ENCODE measurements around the gene COPG2.
"Not testable (repeated sequence)": the region's sequence is repeated elsewhere in the genome, so short reads cannot be mapped to it uniquely, and the experiment has no call there.

Gene COPG2

DNA sequence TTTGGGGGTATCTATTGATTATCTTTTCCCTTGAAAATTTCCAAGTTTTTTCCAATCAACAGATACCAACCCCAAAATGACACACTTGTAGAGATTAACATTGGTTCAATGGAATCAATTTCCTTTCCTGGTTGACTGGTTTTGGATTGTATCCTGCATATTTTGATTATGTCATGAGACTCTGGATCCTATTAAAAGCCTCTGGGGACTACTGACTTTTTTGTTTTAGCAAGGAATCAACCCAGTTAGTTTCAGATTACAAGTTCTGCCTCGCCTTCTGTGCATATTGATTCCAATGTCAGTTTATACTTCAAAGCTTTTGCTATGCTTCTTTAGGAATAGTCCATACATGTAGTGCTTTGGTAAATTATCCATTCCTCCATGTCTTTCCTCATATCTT, 29.2 kb downstream of the COPG2 start:
- Mint-ChIP-seq H3K27ac (no peak overlapping the region), H3K4me3 (no peak overlapping the region), H3K27me3 (no peaks in the 10 kb centered on the region), H3K9me3 (peaks cover 13 to 16% of the 10 kb centered on the region in 2 donors), H3K4me1 (ENCODE audit: low read depth in 2 of 2) (no peaks in the 10 kb centered on the region), H3K36me3 (ENCODE audit: insufficient read depth) (no peaks in the 10 kb centered on the region)
- ATAC-seq (replicated peaks) (no peak), DNase-seq (no peak)

DNA sequence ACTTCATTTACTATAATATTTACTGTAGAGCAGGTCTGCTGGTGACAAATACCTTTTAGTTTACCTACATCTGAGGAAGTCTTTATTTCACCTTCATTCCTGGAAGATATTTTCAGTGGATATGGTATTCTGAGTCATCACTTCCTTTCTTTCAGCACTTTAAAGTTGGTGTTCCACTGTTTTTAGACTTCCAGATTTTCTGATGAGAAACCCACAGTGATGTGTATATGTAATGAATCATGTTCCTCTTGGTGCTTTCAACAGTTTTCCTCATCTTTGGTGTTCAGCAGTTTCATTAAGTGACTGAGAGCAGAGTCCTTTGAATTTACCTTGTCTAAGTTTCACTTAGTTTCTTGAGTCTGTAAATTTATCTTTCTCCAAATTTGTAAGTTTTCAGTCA, 36.4 kb downstream of the COPG2 start:
- no peak for ATAC-seq (replicated peaks)
- Mint-ChIP-seq H3K27me3 (no peaks in the 10 kb centered on the region), H3K4me3 (no peak overlapping the region), H3K36me3 (ENCODE audit: insufficient read depth) (no peaks in the 10 kb centered on the region), H3K9me3 (peaks cover 10 to 15% of the 10 kb centered on the region in 2 donors), H3K4me1 (ENCODE audit: low read depth in 2 of 2) (no peaks in the 10 kb centered on the region), H3K27ac (no peak overlapping the region)
- no peak for DNase-seq

DNA sequence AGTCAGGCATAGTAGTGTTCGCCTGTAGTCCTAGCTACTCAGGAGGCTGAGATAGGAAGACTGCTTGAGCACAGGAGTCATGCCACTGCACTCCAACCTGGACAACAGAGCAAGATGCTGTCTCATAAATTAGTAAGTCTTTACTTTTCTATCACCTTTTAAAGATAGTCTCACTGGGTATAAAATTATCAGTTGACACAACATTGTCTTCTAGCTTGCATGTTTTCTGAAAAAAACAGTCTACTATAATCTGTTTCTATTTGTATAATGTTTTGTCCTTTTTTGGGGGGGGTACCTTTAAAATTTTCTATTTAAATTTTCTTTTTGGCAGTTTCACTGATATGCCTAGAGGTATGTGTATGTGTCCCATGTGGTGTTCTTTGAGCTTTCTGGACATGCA, 39.6 kb downstream of the COPG2 start:
- peaks cover 3 to 11% of the 10 kb centered on the region in 2 donors for H3K9me3 Mint-ChIP-seq
- no peaks in the 10 kb centered on the region for H3K27me3 Mint-ChIP-seq
- ATAC-seq (replicated peaks): no peak
- H3K36me3 Mint-ChIP-seq (ENCODE audit: insufficient read depth): no peaks in the 10 kb centered on the region
- H3K27ac Mint-ChIP-seq: no peak overlapping the region
- no peak overlapping the region for H3K4me3 Mint-ChIP-seq
- H3K4me1 Mint-ChIP-seq (ENCODE audit: low read depth in 2 of 2): no peaks in the 10 kb centered on the region
- no peak for DNase-seq

DNA sequence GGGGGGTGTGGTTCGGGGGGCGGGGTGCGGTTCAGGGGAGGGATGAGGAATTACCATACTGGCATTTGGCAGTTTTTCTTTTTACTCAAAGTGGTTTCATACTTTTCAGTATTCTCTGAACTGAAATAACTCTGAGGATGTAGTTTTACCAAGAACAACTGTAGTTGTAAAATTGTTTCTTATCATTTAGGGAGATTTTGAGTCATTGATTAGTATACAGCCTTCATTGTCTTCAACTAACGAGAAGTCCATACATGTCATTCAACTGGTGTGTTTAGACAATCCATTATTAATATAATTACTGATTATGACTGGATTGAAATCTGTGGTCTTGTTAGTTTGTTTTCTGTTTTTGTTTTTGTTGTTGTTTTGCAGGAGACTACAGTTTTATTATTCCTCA, 40.8 kb downstream of the COPG2 start:
- Mint-ChIP-seq H3K4me3 (no peak overlapping the region), H3K27ac (no peak overlapping the region), H3K4me1 (ENCODE audit: low read depth in 2 of 2) (no peaks in the 10 kb centered on the region), H3K9me3 (peaks cover 3 to 11% of the 10 kb centered on the region in 2 donors), H3K36me3 (ENCODE audit: insufficient read depth) (no peaks in the 10 kb centered on the region), H3K27me3 (no peaks in the 10 kb centered on the region)
- no peak for ATAC-seq (replicated peaks)
- no peak for DNase-seq

DNA sequence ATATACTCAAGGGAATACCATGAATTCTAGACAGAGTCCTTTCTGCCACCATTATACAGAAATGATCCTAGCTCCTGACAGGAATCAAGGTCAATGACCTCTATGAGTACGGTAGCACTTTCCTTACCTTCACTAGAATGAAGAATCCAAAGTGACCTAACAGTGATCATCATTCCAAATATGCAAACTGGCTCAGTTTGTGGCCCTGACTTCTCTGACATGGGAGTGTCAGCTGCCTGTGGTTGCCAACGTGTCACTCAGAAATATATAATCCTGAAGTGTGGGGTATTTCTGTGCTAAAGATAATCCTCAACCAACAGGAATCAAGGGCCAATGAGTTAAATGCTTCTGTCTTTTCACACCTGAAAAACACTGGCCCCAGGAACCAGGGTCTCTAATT, 45.7 kb downstream of the COPG2 start:
- ATAC-seq (replicated peaks) (no peak), DNase-seq (no peak)
- Mint-ChIP-seq H3K36me3 (ENCODE audit: insufficient read depth) (no peaks in the 10 kb centered on the region), H3K4me3 (no peak overlapping the region), H3K9me3 (peaks cover 1 to 11% of the 10 kb centered on the region in 2 donors), H3K4me1 (ENCODE audit: low read depth in 2 of 2) (no peaks in the 10 kb centered on the region), H3K27ac (no peak overlapping the region), H3K27me3 (no peaks in the 10 kb centered on the region)

- no peaks in the 10 kb centered on the region for H3K27me3 Mint-ChIP-seq
- H3K4me1 Mint-ChIP-seq (ENCODE audit: low read depth in 2 of 2): no peaks in the 10 kb centered on the region
- H3K4me3 Mint-ChIP-seq: no peak overlapping the region
- no peak for ATAC-seq (replicated peaks)
- no peaks in the 10 kb centered on the region for H3K9me3 Mint-ChIP-seq
- H3K27ac Mint-ChIP-seq: no peak overlapping the region
- peaks cover 17% of the 10 kb centered on the region for H3K36me3 Mint-ChIP-seq (ENCODE audit: insufficient read depth)
- no peak for DNase-seq
These were observed 53.0 kb downstream of the COPG2 start for GRCh38 chr7:130615583-130615982.

DNA sequence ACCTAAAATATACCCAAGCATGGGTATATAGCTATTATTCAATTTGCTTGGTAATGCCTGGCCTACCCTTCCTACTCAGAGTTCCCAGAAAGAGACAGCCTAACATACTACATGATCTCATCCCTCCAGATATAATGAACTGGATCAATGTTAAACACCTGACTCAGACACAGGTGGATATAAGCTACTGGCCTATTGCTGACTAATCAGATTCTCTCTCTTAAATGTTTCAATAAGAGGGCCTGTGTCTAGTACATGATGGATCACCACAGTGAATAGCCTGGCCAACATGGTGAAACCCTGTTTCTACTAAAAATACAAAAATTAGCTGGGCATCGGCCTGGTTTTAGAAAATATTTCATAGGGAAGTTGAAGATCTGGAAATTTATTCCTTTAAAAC, 54.1 kb downstream of the COPG2 start:
- Mint-ChIP-seq H3K4me3 (no peak overlapping the region), H3K9me3 (peaks cover 0 to 2% of the 10 kb centered on the region in 2 donors), H3K27me3 (no peaks in the 10 kb centered on the region), H3K4me1 (ENCODE audit: low read depth in 2 of 2) (no peaks in the 10 kb centered on the region), H3K27ac (no peak overlapping the region), H3K36me3 (ENCODE audit: insufficient read depth) (peaks cover 22% of the 10 kb centered on the region)
- ATAC-seq (replicated peaks) (no peak), DNase-seq (no peak)

DNA sequence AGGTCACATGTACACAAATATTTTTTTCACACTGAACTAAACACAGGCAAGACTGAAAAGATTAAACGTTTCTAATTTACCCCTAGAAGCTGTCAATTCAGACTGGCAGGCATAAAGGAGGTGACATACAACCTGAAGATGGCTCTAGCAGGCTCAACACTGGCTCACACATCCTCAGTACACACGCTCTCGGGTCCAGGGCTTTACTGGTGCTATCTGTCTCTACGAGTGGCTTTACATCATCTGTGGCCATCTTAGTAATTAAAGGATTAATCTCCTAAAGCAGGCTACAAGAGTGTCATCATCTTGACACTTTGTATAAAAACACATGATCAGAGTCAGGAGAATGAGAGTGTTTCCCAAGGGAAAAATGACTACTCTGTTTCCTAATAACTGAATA, 57.3 kb downstream of the COPG2 start:
- DNase-seq (no peak), ATAC-seq (replicated peaks) (no peak)
- H3K9me3 Mint-ChIP-seq: peaks cover 2 to 7% of the 10 kb centered on the region in 2 donors
- H3K4me3 Mint-ChIP-seq: no peak overlapping the region
- H3K4me1 Mint-ChIP-seq (ENCODE audit: low read depth in 2 of 2): no peaks in the 10 kb centered on the region
- no peak overlapping the region for H3K27ac Mint-ChIP-seq
- peaks cover 18% of the 10 kb centered on the region for H3K36me3 Mint-ChIP-seq (ENCODE audit: insufficient read depth)
- H3K27me3 Mint-ChIP-seq: no peaks in the 10 kb centered on the region

DNA sequence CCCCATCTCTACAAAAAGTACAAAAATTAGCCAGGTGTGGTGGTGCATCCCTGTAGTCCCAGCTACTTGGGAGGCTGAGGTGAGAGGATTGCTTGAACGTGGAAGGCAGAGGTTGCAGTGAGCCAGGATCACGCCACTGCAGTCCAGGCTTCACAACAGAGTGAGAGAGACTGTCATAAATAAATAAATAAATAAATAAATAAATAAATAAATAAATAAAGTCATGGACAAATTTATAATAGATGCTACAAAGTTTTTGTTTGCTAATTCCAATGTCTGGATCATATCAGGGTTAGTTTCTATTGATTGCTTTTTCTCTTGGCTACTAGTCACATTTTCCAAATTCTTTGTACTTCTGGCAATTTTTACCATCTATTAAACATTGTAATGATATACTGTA, 61.5 kb downstream of the COPG2 start:
- not testable (repeated sequence) for H3K9me3 Mint-ChIP-seq; DNase-seq; H3K4me1 Mint-ChIP-seq (ENCODE audit: low read depth in 2 of 2); H3K27me3 Mint-ChIP-seq; ATAC-seq (replicated peaks); H3K27ac Mint-ChIP-seq; H3K4me3 Mint-ChIP-seq
- H3K36me3 Mint-ChIP-seq (ENCODE audit: insufficient read depth): peaks cover 15% of the 10 kb centered on the region

DNA sequence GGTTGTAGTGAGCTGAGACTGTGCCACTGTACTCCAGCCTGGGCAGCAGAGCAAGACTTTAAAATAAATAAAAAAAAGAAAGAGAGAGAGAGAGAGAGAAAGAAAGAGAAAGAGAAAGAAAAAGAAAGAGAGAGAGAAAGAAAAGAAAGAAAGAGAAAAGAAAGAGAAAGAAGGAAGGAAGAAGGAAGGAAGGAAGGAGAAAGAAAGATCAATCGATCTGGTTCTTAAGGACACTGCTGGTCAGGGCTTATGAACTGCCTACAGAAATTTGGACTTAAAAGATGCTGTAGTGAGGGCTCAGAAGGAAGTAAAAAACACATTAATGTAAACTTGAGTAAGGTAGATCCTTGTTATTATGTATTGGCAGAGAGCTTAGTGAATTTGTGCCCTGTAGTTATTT, 62.4 kb downstream of the COPG2 start:
- no peak for ATAC-seq (replicated peaks)
- no peak overlapping the region for H3K4me3 Mint-ChIP-seq
- peaks cover 2 to 7% of the 10 kb centered on the region in 2 donors for H3K9me3 Mint-ChIP-seq
- H3K27ac Mint-ChIP-seq: no peak overlapping the region
- H3K27me3 Mint-ChIP-seq: no peaks in the 10 kb centered on the region
- H3K4me1 Mint-ChIP-seq (ENCODE audit: low read depth in 2 of 2): no peaks in the 10 kb centered on the region
- DNase-seq: no peak
- H3K36me3 Mint-ChIP-seq (ENCODE audit: insufficient read depth): peaks cover 9% of the 10 kb centered on the region

DNA sequence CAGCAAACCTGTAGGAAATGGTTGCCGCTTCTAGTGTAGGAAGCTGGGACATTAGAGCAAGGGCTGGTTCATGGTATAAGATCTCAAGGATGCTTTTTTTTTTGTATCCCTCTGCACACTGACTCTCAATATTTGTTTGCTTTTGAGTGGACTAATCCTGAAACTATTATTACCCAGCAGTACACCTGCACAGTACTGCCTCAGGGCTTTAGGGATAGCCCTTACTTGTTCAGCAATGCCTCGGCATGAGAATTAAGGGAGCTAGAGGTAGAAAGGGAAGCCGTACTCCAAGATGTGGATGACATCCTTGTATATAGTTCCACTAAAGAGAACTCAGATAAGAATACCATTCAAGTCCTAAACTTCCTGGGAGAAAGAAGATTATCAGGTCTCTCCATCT, 70.5 kb downstream of the COPG2 start:
- no peaks in the 10 kb centered on the region for H3K4me1 Mint-ChIP-seq (ENCODE audit: low read depth in 2 of 2)

GRCh38 chr7:130595986-130596385, 72.6 kb downstream of the COPG2 start:
- H3K27ac Mint-ChIP-seq: no peak overlapping the region
- H3K4me3 Mint-ChIP-seq: no peak overlapping the region
- H3K27me3 Mint-ChIP-seq: no peaks in the 10 kb centered on the region
- no peaks in the 10 kb centered on the region for H3K4me1 Mint-ChIP-seq (ENCODE audit: low read depth in 2 of 2)
- no peaks in the 10 kb centered on the region for H3K9me3 Mint-ChIP-seq
- DNase-seq (no peak), ATAC-seq (replicated peaks) (no peak)
- no peaks in the 10 kb centered on the region for H3K36me3 Mint-ChIP-seq (ENCODE audit: insufficient read depth)

More for the DNA sequence above, 70.5 kb downstream of the COPG2 start:
- Mint-ChIP-seq H3K9me3 (no peaks in the 10 kb centered on the region), H3K27ac (no peak overlapping the region), H3K36me3 (ENCODE audit: insufficient read depth) (no peaks in the 10 kb centered on the region), H3K27me3 (no peaks in the 10 kb centered on the region), H3K4me3 (no peak overlapping the region)
- ATAC-seq (replicated peaks) (no peak), DNase-seq (no peak)

DNA sequence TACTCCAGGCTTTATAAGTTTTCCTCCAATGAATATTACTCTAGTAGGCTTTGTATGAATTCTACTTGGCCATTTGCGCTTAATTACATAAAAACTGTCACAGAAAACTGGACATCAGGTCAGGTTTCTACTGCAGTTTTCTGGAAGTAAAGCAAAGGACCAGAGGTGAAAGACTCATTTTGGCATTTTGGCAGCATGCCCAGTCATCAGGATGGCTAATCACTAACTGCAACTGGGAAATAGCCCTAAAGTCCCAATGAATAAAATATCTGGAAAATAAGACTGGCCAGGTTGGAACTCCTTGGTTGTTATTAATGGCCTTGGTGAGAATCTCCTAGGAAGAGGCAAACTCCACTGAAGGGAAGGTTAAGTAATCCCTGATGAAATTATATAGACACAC, 75.5 kb downstream of the COPG2 start:
- H3K4me1 Mint-ChIP-seq (ENCODE audit: low read depth in 2 of 2): no peaks in the 10 kb centered on the region
- DNase-seq (no peak), ATAC-seq (replicated peaks) (no peak)
- H3K9me3 Mint-ChIP-seq: no peaks in the 10 kb centered on the region
- H3K27me3 Mint-ChIP-seq: no peaks in the 10 kb centered on the region
- no peak overlapping the region for H3K4me3 Mint-ChIP-seq
- H3K27ac Mint-ChIP-seq: no peak overlapping the region
- H3K36me3 Mint-ChIP-seq (ENCODE audit: insufficient read depth): no peaks in the 10 kb centered on the region

DNA sequence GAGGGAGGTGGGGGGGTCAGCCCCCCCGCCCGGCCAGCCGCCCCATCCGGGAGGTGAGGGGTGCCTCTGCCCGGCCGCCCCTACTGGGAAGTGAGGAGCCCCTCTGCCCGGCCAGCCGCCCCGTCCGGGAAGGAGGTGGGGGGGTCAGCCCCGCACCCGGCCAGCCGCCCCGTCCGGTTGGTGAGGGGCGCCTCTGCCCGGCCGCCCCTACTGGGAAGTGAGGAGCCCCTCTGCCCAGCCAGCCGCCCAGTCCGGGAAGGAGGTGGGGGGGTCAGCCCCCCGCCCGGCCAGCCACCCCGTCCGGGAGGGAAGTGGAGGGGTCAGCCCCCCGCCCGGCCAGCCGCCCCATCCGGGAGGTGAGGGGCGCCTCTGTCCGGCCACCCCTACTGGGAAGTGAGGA, 77.1 kb downstream of the COPG2 start:
- not testable (repeated sequence) for H3K27ac Mint-ChIP-seq; DNase-seq; H3K4me3 Mint-ChIP-seq; H3K27me3 Mint-ChIP-seq; H3K9me3 Mint-ChIP-seq; ATAC-seq (replicated peaks); H3K36me3 Mint-ChIP-seq (ENCODE audit: insufficient read depth); H3K4me1 Mint-ChIP-seq (ENCODE audit: low read depth in 2 of 2)

DNA sequence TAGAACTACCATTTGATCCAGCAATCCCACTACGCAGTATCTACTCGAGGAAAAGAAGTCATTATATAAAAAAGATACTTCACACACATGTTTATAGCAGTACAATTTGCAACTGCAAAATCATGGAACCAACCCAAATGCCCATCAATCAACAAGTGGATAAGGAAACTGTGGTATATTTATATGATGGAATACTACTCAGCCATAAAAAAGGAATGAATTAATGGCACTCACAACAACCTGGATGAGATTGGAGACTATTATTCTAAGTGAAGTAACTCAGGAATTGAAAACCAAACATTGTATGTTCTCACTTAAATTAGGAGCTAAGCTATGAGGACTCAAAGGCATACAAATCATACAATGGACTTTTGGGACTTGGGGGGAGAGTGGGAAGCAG, 82.6 kb downstream of the COPG2 start:
- H3K27me3 Mint-ChIP-seq; H3K4me1 Mint-ChIP-seq (ENCODE audit: low read depth in 2 of 2); H3K27ac Mint-ChIP-seq; H3K36me3 Mint-ChIP-seq (ENCODE audit: insufficient read depth); H3K9me3 Mint-ChIP-seq; ATAC-seq (replicated peaks); DNase-seq; H3K4me3 Mint-ChIP-seq: not testable (repeated sequence)

Measured in effector memory CD8-positive, alpha-beta T cell (primary cell).